Thymus (tissue), 11 donors: Measurements from ENCODE around the gene HLCS. TPM values are rescaled to one million over a fixed set of nuclear protein-coding genes. Genes with fewer than 3 reads are reported as not detected.

Experiments
- DNase-seq, 9 donors: peaks; one replicate each; pipeline ENCODE4 v3.0.0-alpha.2; 2013; ENCODE audit warnings: low spot score in 9 of 9, low read depth in 6 of 9, missing footprints in 1 of 9
- H3K27ac ChIP-seq, 2 donors: one replicate each; pipeline ENCODE4 v1.5.1; 2013; ENCODE audit warnings: control low read depth in 1 of 2, low read depth in 1 of 2, low read length in 1 of 2, mild to moderate bottlenecking in 1 of 2, moderate library complexity in 1 of 2
- H3K27me3 ChIP-seq, 2 donors: one replicate each; pipeline ENCODE4 v1.5.1; 2013; ENCODE audit warnings: low read length in 1 of 2; ENCODE audit not compliant: control insufficient read depth in 2 of 2, insufficient read depth in 1 of 2
- H3K36me3 ChIP-seq, 2 donors: one replicate each; pipeline ENCODE4 v1.5.1; 2013; ENCODE audit warnings: low read length in 1 of 2, mild to moderate bottlenecking in 1 of 2, moderate library complexity in 1 of 2; ENCODE audit not compliant: control insufficient read depth in 2 of 2, insufficient read depth in 2 of 2
- H3K4me1 ChIP-seq, 2 donors: one replicate each; pipeline ENCODE4 v1.5.1; 2013; ENCODE audit warnings: low read length in 2 of 2; ENCODE audit not compliant: control insufficient read depth in 2 of 2, insufficient read depth in 2 of 2
- H3K4me3 ChIP-seq, 2 donors: one replicate each; pipeline ENCODE4 v1.5.1; 2013; ENCODE audit warnings: low read length in 2 of 2, control low read depth in 1 of 2, mild to moderate bottlenecking in 1 of 2
- H3K9me3 ChIP-seq, 2 donors: one replicate each; pipeline ENCODE4 v1.5.1; 2013; ENCODE audit warnings: low read length in 1 of 2, mild to moderate bottlenecking in 1 of 2; ENCODE audit not compliant: control insufficient read depth in 2 of 2, insufficient read depth in 1 of 2
- WGBS: extraction: QIAGEN DNeasy Blood & Tissue Kit; methylation state at CpG from one replicate; pipeline ENCODE4 v1.1.7; 2013; 5-methylcytosine and 5-hydroxymethylcytosine counted together
- polyA plus RNA-seq: library from polyadenylated mRNA; stranded (reverse); fragments of 200-250 nt; gene quantifications from one replicate; pipeline ENCODE4 v1.2.3, GENCODE V29; 2013
- total RNA-seq: library from RNA; stranded (reverse); fragments of 120-200 nt; gene quantifications from one replicate; pipeline ENCODE4 v1.2.4, GENCODE V29; 2013
- donor health status: healthy.

Gene HLCS
- total and polyA plus RNA-seq, 2 donors: 4.6 to 5.4 TPM

DNA sequence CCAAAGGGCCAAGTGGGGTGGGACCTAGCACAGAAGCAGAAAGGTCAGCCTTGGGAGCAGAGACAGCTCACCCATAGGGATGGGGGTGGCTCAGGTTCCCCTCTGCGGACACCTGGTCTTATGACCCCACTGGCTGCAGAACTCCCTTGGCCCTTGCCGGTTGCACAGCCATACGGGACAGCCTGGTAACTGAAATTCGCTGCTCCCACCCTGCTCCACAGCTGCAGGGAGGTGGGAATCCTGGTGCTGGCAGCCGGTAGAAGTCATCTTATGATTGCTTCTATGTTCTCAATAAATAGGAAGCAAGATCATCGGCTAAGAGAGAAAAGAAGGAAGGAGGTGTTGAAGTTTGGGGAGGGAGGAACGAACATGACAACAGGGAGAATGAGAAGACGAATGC, 64.1 kb downstream of the HLCS start:
- H3K36me3 ChIP-seq: no peaks in the 10 kb centered on the region
- 91% methylated on average over 8 of the region's 8 CpGs for WGBS
- H3K27me3 ChIP-seq: no peaks in the 10 kb centered on the region
- no peaks in the 10 kb centered on the region for H3K4me1 ChIP-seq
- H3K9me3 ChIP-seq: no peaks in the 10 kb centered on the region
- no peak overlapping the region for H3K4me3 ChIP-seq
- no peak overlapping the region for H3K27ac ChIP-seq
- DNase-seq: no peak

GRCh38 chr21:36901575-36901974, 64.9 kb downstream of the HLCS start:
- H3K4me1 ChIP-seq: no peaks in the 10 kb centered on the region
- no peaks in the 10 kb centered on the region for H3K27me3 ChIP-seq
- H3K9me3 ChIP-seq: no peaks in the 10 kb centered on the region
- H3K36me3 ChIP-seq: no peaks in the 10 kb centered on the region
- H3K4me3 ChIP-seq: no peak overlapping the region
- 97% methylated on average over 6 of the region's 6 CpGs for WGBS
- H3K27ac ChIP-seq: no peak overlapping the region
- DNase-seq: no peak

DNA sequence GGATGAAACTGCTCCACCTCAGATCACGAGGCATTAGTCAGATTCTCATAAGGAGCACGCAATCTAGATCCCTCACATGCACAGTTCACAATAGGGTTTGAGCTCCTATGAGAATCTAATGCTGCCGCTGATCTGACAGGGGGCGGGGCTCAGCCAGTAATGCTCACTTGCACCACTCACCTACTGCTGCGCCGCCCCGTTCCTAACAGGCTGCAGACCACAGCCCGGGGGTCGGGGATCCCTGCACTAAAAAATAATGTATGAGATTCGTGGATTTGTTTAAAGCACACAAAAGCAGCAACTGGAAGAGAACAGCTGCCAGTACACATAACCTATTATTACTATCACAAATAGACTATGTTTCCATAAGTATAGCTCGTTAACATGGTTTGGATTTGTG, 72.9 kb downstream of the HLCS start:
- H3K4me3 ChIP-seq: no peak overlapping the region

GRCh38 chr21:36892201-36892600, 74.3 kb downstream of the HLCS start:
- H3K36me3 ChIP-seq: no peaks in the 10 kb centered on the region
- DNase-seq: no peak
- 93% methylated on average over 11 of the region's 11 CpGs for WGBS
- no peaks in the 10 kb centered on the region for H3K4me1 ChIP-seq
- H3K27me3 ChIP-seq: no peaks in the 10 kb centered on the region
- H3K27ac ChIP-seq: no peak overlapping the region
- H3K9me3 ChIP-seq: no peaks in the 10 kb centered on the region
- H3K4me3 ChIP-seq: no peak overlapping the region

More for the DNA sequence above, 72.9 kb downstream of the HLCS start:
- H3K27ac ChIP-seq: no peak overlapping the region
- H3K36me3 ChIP-seq: no peaks in the 10 kb centered on the region
- no peaks in the 10 kb centered on the region for H3K9me3 ChIP-seq
- no peaks in the 10 kb centered on the region for H3K4me1 ChIP-seq
- DNase-seq: no peak
- WGBS: 99% methylated on average over 11 of the region's 11 CpGs
- no peaks in the 10 kb centered on the region for H3K27me3 ChIP-seq

- no peaks in the 10 kb centered on the region for H3K36me3 ChIP-seq
- no peaks in the 10 kb centered on the region for H3K27me3 ChIP-seq
- no peak overlapping the region for H3K27ac ChIP-seq
- no peak overlapping the region for H3K4me3 ChIP-seq
- H3K9me3 ChIP-seq: no peaks in the 10 kb centered on the region
- H3K4me1 ChIP-seq: no peaks in the 10 kb centered on the region
- WGBS: 92% methylated on average over 2 of the region's 2 CpGs
- no peak for DNase-seq
These were observed 74.8 kb downstream of the HLCS start for GRCh38 chr21:36891692-36892091.

- no peaks in the 10 kb centered on the region for H3K36me3 ChIP-seq
- WGBS: 97% methylated on average over 5 of the region's 5 CpGs
These were observed 75.3 kb downstream of the HLCS start for GRCh38 chr21:36891121-36891520.

DNA sequence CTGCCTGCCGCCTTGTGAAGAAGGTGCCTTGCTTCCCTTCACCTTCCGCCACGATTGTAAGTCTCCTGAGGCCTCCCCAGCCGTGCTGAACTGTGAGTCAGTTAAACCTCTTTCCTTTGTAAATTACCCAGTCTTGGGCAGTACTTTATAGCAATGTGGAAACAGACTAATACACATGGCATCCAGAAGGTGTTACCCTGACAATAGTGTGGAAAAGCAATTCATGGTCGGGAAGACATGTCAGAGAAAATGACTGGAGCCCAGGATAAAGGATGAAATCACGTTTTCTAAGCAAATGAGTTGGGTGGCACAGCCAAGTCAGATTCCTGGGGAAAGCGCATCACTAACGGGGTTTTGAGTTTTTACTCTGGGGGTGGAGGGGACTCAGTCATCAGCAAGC, 76.4 kb downstream of the HLCS start:
- Histone ChIP-seq H3K27me3 (no peaks in the 10 kb centered on the region), H3K36me3 (no peaks in the 10 kb centered on the region), H3K27ac (no peak overlapping the region), H3K4me1 (no peaks in the 10 kb centered on the region), H3K4me3 (no peak overlapping the region), H3K9me3 (no peaks in the 10 kb centered on the region)
- WGBS: 98% methylated on average over 8 of the region's 8 CpGs
- no peak for DNase-seq

More at GRCh38 chr21:36891121-36891520, 75.3 kb downstream of the HLCS start:
- DNase-seq: no peak
- no peaks in the 10 kb centered on the region for H3K27me3 ChIP-seq
- H3K4me3 ChIP-seq: no peak overlapping the region
- H3K27ac ChIP-seq: no peak overlapping the region
- H3K4me1 ChIP-seq: no peaks in the 10 kb centered on the region
- H3K9me3 ChIP-seq: no peaks in the 10 kb centered on the region

- no peak overlapping the region for H3K27ac ChIP-seq
- H3K9me3 ChIP-seq: no peaks in the 10 kb centered on the region
- no peak for DNase-seq
- H3K4me3 ChIP-seq: no peak overlapping the region
- 91% methylated on average over 2 of the region's 2 CpGs for WGBS
- H3K4me1 ChIP-seq: no peaks in the 10 kb centered on the region
- no peaks in the 10 kb centered on the region for H3K27me3 ChIP-seq
- no peaks in the 10 kb centered on the region for H3K36me3 ChIP-seq
These were observed 77.1 kb downstream of the HLCS start for GRCh38 chr21:36889401-36889800.

GRCh38 chr21:36888466-36888865, 78.0 kb downstream of the HLCS start:
- H3K9me3 ChIP-seq: peaks cover 4 to 7% of the 10 kb centered on the region in 2 donors
- H3K4me3 ChIP-seq: no peak overlapping the region
- H3K36me3 ChIP-seq: no peaks in the 10 kb centered on the region
- WGBS: 75% methylated on average over 5 of the region's 5 CpGs
- no peaks in the 10 kb centered on the region for H3K4me1 ChIP-seq
- H3K27ac ChIP-seq: no peak overlapping the region
- no peak for DNase-seq
- no peaks in the 10 kb centered on the region for H3K27me3 ChIP-seq

- no peak for DNase-seq
- Histone ChIP-seq H3K27me3 (no peaks in the 10 kb centered on the region), H3K36me3 (no peaks in the 10 kb centered on the region), H3K9me3 (peaks cover 5 to 8% of the 10 kb centered on the region in 2 donors), H3K4me3 (no peak overlapping the region), H3K4me1 (no peaks in the 10 kb centered on the region), H3K27ac (no peak overlapping the region)
- WGBS: 97% methylated on average over 5 of the region's 5 CpGs
These were observed 78.5 kb downstream of the HLCS start for GRCh38 chr21:36887963-36888362.
